Fibroblast of villous mesenchyme (primary cell): ENCODE data around the gene OTUD6A. TPM values are rescaled to one million over a fixed set of nuclear protein-coding genes. Genes with fewer than 3 reads are reported as not detected.
A peak's percentile ranks its signal among the peaks of the same experiment; 100 is the strongest.
"Not testable (repeated sequence)": the region's sequence is repeated elsewhere in the genome, so short reads cannot be mapped to it uniquely, and the experiment has no call there.

Source experiments
- DNase-seq: peaks from one replicate; pipeline ENCODE4 v3.0.0-alpha.2; 2010; ENCODE audit warnings: low read depth
- H3K4me3 ChIP-seq: 2 replicates; pipeline ENCODE4 v1.5.1; 2011; ENCODE audit warnings: low read depth, mild to moderate bottlenecking, low read length
- total RNA-seq: library from RNA; depleted of rRNA; stranded (reverse); fragments of >200 nt; gene quantifications from 2 replicates; pipeline ENCODE4 v1.2.3, GENCODE V29; 2012
- TF ChIP-seq, protein P1 (sequence below): IDR thresholded peaks from 2 replicates; pipeline ENCODE4 v1.5.1; 2012; ENCODE audit warnings: low read depth, mild to moderate bottlenecking, low read length; ENCODE audit not compliant: insufficient read depth

Gene OTUD6A
- total RNA-seq, 1 donor: not detected

DNA sequence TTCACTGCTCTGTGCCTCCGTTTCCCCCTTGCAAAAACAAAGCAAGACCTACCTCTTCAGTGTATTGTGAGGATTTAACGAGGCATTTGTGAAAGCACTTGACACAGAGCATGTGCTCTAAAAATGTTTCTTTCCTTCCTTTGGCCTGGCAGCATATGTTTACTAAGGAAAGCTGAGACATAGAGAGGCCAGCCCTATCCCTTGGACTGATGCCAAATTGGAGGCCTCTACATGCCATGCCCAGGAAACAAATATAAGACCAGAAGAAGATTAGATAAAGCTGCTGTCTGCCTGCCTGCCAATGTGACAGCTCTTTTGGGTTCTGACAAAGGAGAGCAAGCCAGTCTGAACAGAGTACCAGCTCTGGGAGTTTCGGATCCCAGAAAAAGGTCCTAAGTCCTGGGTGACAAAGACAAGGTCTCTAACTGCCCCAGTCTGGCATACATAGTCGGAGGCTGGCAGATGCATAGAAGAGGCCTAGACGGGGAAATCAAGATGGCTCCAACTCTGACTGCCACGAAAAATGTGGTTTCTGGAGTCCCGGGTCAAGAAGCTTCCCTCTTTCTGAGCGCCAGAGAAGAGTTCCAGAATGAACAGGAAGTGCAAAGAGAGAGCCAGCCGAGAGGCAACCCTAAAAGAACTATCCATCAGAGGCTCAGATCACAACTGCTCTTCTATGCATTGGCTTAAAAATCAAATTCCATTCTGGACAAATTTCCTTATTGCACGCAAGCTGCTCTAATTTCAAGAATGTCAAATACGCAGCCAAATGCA lies 25.8 kb downstream of the OTUD6A start:
- peak; percentile 41 for DNase-seq
- H3K4me3 ChIP-seq: no peak overlapping the region
- TF ChIP-seq, protein P1, sequence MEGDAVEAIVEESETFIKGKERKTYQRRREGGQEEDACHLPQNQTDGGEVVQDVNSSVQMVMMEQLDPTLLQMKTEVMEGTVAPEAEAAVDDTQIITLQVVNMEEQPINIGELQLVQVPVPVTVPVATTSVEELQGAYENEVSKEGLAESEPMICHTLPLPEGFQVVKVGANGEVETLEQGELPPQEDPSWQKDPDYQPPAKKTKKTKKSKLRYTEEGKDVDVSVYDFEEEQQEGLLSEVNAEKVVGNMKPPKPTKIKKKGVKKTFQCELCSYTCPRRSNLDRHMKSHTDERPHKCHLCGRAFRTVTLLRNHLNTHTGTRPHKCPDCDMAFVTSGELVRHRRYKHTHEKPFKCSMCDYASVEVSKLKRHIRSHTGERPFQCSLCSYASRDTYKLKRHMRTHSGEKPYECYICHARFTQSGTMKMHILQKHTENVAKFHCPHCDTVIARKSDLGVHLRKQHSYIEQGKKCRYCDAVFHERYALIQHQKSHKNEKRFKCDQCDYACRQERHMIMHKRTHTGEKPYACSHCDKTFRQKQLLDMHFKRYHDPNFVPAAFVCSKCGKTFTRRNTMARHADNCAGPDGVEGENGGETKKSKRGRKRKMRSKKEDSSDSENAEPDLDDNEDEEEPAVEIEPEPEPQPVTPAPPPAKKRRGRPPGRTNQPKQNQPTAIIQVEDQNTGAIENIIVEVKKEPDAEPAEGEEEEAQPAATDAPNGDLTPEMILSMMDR: no peak

DNA sequence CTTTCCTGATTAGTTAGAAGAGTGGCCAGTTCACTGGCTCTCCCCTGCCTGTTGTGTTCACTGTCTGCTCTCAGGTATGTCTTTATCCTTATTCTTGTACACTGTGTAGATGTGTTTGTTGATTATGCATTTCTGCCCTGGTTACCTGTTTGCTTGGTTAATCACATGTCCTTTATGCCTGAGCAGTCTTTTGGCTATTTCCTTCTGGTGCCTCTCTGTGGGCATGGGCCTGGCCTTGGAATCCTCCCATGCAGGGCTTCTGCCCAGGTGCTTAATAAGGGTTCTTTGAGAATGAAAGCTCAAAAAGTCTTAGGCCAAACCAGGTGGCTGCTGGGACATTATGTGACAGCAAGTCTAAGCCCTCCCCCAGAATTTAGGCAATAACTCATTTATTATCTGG lies 26.5 kb downstream of the OTUD6A start:
- DNase-seq: no peak
- TF ChIP-seq, protein P1: no peak

DNA sequence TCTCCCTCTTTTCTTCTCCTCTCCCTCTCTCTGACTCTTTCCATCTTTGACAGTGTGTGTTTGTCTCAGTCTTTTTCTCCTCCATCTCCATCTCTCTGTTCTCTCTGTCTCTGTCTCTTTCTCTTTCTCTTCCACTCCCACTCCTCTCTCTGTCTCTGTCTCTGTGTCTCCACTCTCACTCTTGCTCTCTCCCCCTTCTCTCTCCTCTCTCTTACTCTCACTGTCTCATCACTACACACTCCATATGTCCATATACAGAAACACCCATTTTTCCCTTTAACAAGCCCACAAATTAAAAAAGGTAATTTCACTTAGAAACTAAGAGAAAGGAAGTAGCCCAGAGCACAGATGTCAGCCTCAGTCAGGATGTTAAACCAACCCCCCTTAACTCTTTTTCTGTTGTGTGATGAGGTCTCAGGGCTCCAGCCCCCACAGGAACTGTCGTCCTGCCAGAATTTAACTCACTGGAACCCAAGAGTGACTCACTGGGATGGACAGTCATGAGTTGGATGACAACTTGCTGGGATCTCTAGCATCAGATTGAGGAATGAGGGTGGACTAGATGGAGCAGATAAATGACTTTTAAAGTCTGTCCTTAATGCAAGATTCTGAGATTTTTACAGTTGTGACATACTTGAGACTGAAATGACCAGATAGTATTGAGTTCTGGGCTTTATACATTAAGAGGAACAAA lies 27.5 kb downstream of the OTUD6A start:
- H3K4me3 ChIP-seq: no peak overlapping the region
- TF ChIP-seq, protein P1: no peak
- DNase-seq: no peak

More for the DNA sequence above, 26.5 kb downstream of the OTUD6A start:
- H3K4me3 ChIP-seq: no peak overlapping the region

DNA sequence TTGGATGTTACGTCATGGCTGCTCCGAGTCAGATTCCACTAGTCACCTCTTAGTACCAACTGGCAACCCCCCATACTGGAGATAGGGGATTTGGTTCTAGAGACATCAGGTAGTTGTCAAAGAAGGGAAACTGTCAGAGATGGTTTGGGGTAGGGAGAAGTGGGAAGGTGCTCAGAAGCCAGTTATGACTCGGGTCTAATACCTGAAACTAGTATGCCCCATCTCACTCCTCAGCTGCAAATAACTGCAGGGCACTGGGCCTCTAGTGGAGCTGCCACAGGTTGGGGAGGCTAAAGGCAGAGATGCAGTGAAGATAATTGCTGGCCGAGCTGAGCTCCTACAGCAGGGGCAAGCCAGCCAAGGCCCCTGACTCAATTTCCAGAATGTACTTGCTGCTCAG lies 30.0 kb downstream of the OTUD6A start:
- TF ChIP-seq, protein P1: no peak
- DNase-seq: no peak

DNA sequence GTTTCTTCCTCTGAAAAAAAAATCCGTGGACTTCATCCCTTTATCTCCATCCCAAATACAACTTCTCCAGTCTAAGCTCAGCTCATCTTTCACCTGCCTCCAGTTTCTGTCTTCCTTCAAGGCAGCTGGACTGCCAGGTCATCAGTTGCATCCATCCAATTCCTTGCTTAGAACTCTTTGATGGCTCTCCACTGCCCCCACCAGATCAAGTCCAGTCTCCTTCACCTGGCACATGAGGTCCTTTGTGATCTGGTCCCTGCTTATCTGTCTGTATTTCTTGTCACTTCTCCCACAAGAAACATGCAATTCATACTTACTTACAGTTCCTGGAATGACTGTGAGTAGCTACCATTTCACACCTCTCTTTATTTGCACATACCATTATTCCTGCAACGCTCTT lies 33.8 kb downstream of the OTUD6A start:
- DNase-seq: peak; percentile 3

More for the DNA sequence above, 30.0 kb downstream of the OTUD6A start:
- H3K4me3 ChIP-seq: no peak overlapping the region

DNA sequence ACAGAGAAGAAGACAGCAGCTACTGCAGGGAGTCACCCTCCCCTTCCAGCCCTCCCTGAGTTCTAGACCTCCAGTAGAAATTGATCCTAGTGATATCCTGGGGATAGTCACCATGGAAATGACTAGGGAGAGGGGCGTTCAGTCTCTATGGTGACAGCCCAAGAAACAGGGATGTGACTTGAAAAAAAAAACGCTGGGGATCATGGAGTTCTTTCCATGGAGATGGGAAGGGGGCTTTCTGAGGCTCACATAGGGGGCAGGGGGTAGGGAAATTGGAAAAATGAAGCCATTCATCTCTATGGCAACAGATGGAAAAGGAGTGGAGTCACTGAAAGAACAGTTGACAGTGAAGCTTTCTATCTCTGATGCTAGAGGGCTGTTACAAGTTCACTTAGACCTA lies 43.0 kb downstream of the OTUD6A start:
- TF ChIP-seq, protein P1: no peak
- no peak for DNase-seq

More for the DNA sequence above, 33.8 kb downstream of the OTUD6A start:
- TF ChIP-seq, protein P1: peak; percentile 7
- no peak overlapping the region for H3K4me3 ChIP-seq

DNA sequence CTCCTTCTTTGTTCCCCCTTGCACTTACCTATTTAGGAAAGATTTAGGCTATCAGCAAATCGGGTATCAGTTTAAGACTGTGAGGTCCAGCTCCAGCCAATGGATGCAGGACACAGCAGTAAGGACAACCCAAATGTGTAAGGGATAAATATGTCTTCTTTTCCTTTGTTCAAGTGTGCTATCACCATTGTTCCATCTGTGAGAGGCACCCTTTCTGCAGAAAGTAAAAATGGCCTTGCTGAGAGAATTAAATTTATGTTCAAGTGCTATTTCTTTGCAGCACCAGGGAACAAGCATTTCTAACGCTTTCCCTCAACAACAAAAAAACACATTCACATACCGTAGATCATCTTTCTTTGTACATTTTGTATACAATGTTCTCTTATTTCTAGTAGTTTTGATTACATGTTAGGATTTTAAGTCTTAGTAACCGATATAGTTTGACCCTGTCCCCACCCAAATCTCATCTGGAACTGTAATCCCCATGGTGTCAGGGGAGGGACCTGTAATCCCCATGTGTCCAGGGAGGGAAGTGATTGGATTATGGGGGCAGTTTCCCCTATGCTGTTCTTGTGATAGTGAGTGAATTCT lies 49.3 kb downstream of the OTUD6A start:
- not testable (repeated sequence) for DNase-seq

More for the DNA sequence above, 43.0 kb downstream of the OTUD6A start:
- no peak overlapping the region for H3K4me3 ChIP-seq

More for the DNA sequence above, 49.3 kb downstream of the OTUD6A start:
- H3K4me3 ChIP-seq: not testable (repeated sequence)
